Measurements from ENCODE around the gene HOXD9.
A peak's percentile ranks its signal among the peaks of the same experiment; 100 is the strongest.

DNA sequence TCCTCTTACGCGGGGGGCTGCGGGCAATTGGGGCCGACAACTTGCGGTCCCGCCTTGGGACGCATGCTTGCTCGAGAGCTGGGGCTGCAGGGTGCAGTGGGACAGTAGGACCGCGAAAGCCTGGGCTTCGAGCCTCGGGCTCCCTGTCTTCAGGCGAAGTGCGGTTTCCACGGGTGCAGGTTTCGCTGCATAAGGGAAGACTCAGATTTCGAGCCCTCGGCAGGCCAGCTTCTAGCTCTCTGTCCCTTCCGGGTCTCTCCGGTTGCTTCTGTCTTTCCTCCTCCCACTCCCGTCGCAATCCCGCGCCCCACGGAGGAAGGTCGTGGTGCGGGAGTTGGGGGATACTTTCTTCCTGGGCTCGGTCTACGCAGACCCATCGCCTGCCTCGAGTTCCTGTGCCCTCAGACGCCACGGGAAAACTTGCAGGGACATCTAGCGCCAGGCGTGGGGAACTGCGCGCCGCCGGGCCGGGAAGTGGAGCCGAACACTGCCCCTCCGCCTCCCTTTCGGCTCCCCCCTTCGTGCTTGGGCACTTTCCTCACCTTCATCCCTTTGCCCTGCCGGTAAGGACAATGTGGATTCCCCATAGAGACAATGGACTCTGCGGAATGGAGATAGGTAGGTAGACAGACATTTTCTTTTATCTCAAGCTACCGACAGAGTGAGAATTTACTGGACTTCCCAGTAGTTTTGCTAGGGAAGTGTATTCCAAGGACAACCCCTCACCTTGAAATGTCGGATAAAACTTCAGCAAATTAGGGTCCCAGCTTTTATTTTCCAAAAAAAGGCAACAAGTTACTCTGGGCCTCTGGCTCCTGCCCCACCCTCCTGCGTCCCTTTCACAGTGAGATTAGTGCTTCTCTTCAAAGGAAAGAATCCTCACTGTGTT is 34.2 kb upstream of the HOXD9 start:
- TF ChIP-seq, protein P1, sequence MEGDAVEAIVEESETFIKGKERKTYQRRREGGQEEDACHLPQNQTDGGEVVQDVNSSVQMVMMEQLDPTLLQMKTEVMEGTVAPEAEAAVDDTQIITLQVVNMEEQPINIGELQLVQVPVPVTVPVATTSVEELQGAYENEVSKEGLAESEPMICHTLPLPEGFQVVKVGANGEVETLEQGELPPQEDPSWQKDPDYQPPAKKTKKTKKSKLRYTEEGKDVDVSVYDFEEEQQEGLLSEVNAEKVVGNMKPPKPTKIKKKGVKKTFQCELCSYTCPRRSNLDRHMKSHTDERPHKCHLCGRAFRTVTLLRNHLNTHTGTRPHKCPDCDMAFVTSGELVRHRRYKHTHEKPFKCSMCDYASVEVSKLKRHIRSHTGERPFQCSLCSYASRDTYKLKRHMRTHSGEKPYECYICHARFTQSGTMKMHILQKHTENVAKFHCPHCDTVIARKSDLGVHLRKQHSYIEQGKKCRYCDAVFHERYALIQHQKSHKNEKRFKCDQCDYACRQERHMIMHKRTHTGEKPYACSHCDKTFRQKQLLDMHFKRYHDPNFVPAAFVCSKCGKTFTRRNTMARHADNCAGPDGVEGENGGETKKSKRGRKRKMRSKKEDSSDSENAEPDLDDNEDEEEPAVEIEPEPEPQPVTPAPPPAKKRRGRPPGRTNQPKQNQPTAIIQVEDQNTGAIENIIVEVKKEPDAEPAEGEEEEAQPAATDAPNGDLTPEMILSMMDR (IDR thresholded peaks at IDR 0.05; ENCODE audit: insufficient read depth, low read length), result peak; percentile 73
- no peak for TF ChIP-seq POLR2AphosphoS5 (IDR thresholded peaks at IDR 0.05; ENCODE audit: low read depth)
- no peak for TF ChIP-seq GABPA (IDR thresholded peaks at IDR 0.05; ENCODE audit: low read depth)
- TF ChIP-seq, protein P2, sequence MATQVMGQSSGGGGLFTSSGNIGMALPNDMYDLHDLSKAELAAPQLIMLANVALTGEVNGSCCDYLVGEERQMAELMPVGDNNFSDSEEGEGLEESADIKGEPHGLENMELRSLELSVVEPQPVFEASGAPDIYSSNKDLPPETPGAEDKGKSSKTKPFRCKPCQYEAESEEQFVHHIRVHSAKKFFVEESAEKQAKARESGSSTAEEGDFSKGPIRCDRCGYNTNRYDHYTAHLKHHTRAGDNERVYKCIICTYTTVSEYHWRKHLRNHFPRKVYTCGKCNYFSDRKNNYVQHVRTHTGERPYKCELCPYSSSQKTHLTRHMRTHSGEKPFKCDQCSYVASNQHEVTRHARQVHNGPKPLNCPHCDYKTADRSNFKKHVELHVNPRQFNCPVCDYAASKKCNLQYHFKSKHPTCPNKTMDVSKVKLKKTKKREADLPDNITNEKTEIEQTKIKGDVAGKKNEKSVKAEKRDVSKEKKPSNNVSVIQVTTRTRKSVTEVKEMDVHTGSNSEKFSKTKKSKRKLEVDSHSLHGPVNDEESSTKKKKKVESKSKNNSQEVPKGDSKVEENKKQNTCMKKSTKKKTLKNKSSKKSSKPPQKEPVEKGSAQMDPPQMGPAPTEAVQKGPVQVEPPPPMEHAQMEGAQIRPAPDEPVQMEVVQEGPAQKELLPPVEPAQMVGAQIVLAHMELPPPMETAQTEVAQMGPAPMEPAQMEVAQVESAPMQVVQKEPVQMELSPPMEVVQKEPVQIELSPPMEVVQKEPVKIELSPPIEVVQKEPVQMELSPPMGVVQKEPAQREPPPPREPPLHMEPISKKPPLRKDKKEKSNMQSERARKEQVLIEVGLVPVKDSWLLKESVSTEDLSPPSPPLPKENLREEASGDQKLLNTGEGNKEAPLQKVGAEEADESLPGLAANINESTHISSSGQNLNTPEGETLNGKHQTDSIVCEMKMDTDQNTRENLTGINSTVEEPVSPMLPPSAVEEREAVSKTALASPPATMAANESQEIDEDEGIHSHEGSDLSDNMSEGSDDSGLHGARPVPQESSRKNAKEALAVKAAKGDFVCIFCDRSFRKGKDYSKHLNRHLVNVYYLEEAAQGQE (IDR thresholded peaks at IDR 0.05; ENCODE audit: insufficient replicate concordance, low read depth), result no peak

Data from HL-60 (cell line).